Small intestine (tissue), 7 donors: ENCODE data around the gene AFTPH. TPM values are rescaled to one million over a fixed set of nuclear protein-coding genes. Genes with fewer than 3 reads are reported as not detected.

Experiments used
- DNase-seq, 2 donors: peaks; one replicate each; pipeline versions ENCODE4 v3.0.0 to v3.0.0-alpha.2; 2013
- FAIRE-seq: peaks from 2 replicates; lab custom pipeline; 2012; peaks lifted over from hg19 to GRCh38; lab: Jason Lieb, UNC
- H3K27ac ChIP-seq, 3 donors: one replicate each; pipeline ENCODE4 v1.5.1; 2013; ENCODE audit warnings: low read length in 2 of 3, mild to moderate bottlenecking in 2 of 3, control low read depth in 1 of 3, inconsistent platforms in 1 of 3, low read depth in 1 of 3, moderate library complexity in 1 of 3
- H3K27me3 ChIP-seq, 3 donors: one replicate each; pipeline ENCODE4 v1.6.1; 2013; ENCODE audit warnings: low read length in 3 of 3, inconsistent platforms in 1 of 3; ENCODE audit not compliant: control insufficient read depth in 3 of 3, insufficient read depth in 3 of 3
- H3K36me3 ChIP-seq, 3 donors: one replicate each; pipeline ENCODE4 v1.6.1; 2013; ENCODE audit warnings: low read length in 3 of 3, inconsistent platforms in 1 of 3, low read depth in 1 of 3, mild to moderate bottlenecking in 1 of 3, moderate library complexity in 1 of 3; ENCODE audit not compliant: control insufficient read depth in 3 of 3, insufficient read depth in 2 of 3
- H3K4me1 ChIP-seq, 3 donors: one replicate each; pipeline ENCODE4 v1.6.1; 2013; ENCODE audit warnings: low read length in 2 of 3, inconsistent platforms in 1 of 3, low read depth in 1 of 3, mild to moderate bottlenecking in 1 of 3, moderate library complexity in 1 of 3; ENCODE audit not compliant: control insufficient read depth in 3 of 3, insufficient read depth in 2 of 3
- H3K4me3 ChIP-seq, 3 donors: one replicate each; pipeline ENCODE4 v1.5.1; 2013; ENCODE audit warnings: low read length in 3 of 3, control low read depth in 1 of 3, inconsistent platforms in 1 of 3, low read depth in 1 of 3, mild to moderate bottlenecking in 1 of 3, moderate library complexity in 1 of 3
- H3K9me3 ChIP-seq, 2 donors: one replicate each; pipeline ENCODE4 v1.6.1; 2013; ENCODE audit warnings: low read depth in 1 of 2, low read length in 1 of 2; ENCODE audit not compliant: control insufficient read depth in 2 of 2, insufficient read depth in 1 of 2
- WGBS, 3 donors: extraction: QIAGEN DNeasy Blood & Tissue Kit; methylation state at CpG; one replicate each; pipeline ENCODE4 v1.1.7; 2013; 5-methylcytosine and 5-hydroxymethylcytosine counted together
- polyA plus RNA-seq, 4 donors: library from polyadenylated mRNA; stranded (reverse) in 3 of 4; unstranded in 1 of 4; fragments of 200-250 nt in 3 of 4; fragments of 120-200 nt in 1 of 4; gene quantifications; one replicate each; pipeline versions ENCODE4 v1.2.1 to v1.2.3, GENCODE V29; 2013
- donor health status: healthy with polysubstance abuse.
- donor health status: control.
- donor health status: control.
- donor health status: Bipolar disorder and iron deficiency.
- donor health status: healthy.

AFTPH gene
- polyA plus RNA-seq, 4 donors: 27.2 to 51.0 (median 43.6) TPM

GRCh38 chr2:64627860-64628841, 104.0 kb downstream of the AFTPH start:
- Histone ChIP-seq H3K4me1 (no peaks in the 10 kb centered on the region), H3K27me3 (no peaks in the 10 kb centered on the region), H3K36me3 (peaks cover 0 to 16% (median 5%) of the 10 kb centered on the region in 3 donors), H3K9me3 (no peaks in the 10 kb centered on the region), H3K27ac (no peak overlapping the region), H3K4me3 (no peak overlapping the region)
- no peak for FAIRE-seq
- 52 to 76% (median 60%) methylated on average over 14 of the region's 14 CpGs for WGBS, 3 donors
- peak in 1 of 2 donors; percentile 76 for DNase-seq

- 79 to 86% (median 86%) methylated on average over 10 of the region's 10 CpGs for WGBS, 3 donors
- DNase-seq (no peak), FAIRE-seq (no peak)
- H3K4me1 ChIP-seq: no peaks in the 10 kb centered on the region
- H3K27me3 ChIP-seq: no peaks in the 10 kb centered on the region
- H3K27ac ChIP-seq: no peak overlapping the region
- H3K36me3 ChIP-seq: peaks cover 0 to 21% (median 12%) of the 10 kb centered on the region in 3 donors
- no peaks in the 10 kb centered on the region for H3K9me3 ChIP-seq
- H3K4me3 ChIP-seq: no peak overlapping the region
Measured at GRCh38 chr2:64629329-64629781, 105.2 kb downstream of the AFTPH start.

- H3K27me3 ChIP-seq: no peaks in the 10 kb centered on the region
- no peak overlapping the region for H3K4me3 ChIP-seq
- H3K9me3 ChIP-seq: no peaks in the 10 kb centered on the region
- H3K36me3 ChIP-seq: peaks cover 2 to 24% (median 16%) of the 10 kb centered on the region in 3 donors
- DNase-seq: no peak
- no peak for FAIRE-seq
- no peak overlapping the region for H3K27ac ChIP-seq
- WGBS, 3 donors: 87 to 96% (median 91%) methylated on average over 7 of the region's 7 CpGs
- no peaks in the 10 kb centered on the region for H3K4me1 ChIP-seq
Measured at GRCh38 chr2:64629875-64630274, 105.7 kb downstream of the AFTPH start.

- Histone ChIP-seq H3K4me3 (no peak overlapping the region), H3K27ac (no peak overlapping the region), H3K27me3 (no peaks in the 10 kb centered on the region), H3K9me3 (no peaks in the 10 kb centered on the region), H3K36me3 (peaks cover 5 to 26% (median 19%) of the 10 kb centered on the region in 3 donors), H3K4me1 (no peaks in the 10 kb centered on the region)
- no peak for FAIRE-seq
- 90 to 93% (median 92%) methylated on average over 10 of the region's 10 CpGs for WGBS, 3 donors
- no peak for DNase-seq
Measured at GRCh38 chr2:64630752-64631151, 106.6 kb downstream of the AFTPH start.

- no peaks in the 10 kb centered on the region for H3K9me3 ChIP-seq
- peaks cover 9 to 36% (median 22%) of the 10 kb centered on the region in 3 donors for H3K36me3 ChIP-seq
- 88 to 99% (median 96%) methylated on average over 3 of the region's 3 CpGs for WGBS, 3 donors
- H3K4me3 ChIP-seq: no peak overlapping the region
- H3K4me1 ChIP-seq: no peaks in the 10 kb centered on the region
- no peak for FAIRE-seq
- no peaks in the 10 kb centered on the region for H3K27me3 ChIP-seq
- no peak overlapping the region for H3K27ac ChIP-seq
- DNase-seq: no peak
Measured at GRCh38 chr2:64631771-64632170, 107.6 kb downstream of the AFTPH start.

GRCh38 chr2:64632835-64633819, 109.0 kb downstream of the AFTPH start:
- 80 to 90% (median 84%) methylated on average over 9 of the region's 9 CpGs for WGBS, 3 donors
- no peak for FAIRE-seq
- H3K4me3 ChIP-seq: no peak overlapping the region
- no peaks in the 10 kb centered on the region for H3K4me1 ChIP-seq
- no peaks in the 10 kb centered on the region for H3K9me3 ChIP-seq
- no peak overlapping the region for H3K27ac ChIP-seq
- no peaks in the 10 kb centered on the region for H3K27me3 ChIP-seq
- DNase-seq: no peak
- peaks cover 9 to 38% (median 22%) of the 10 kb centered on the region in 3 donors for H3K36me3 ChIP-seq

GRCh38 chr2:64634345-64635267, 110.5 kb downstream of the AFTPH start:
- DNase-seq: no peak
- no peak for FAIRE-seq
- Histone ChIP-seq H3K9me3 (no peaks in the 10 kb centered on the region), H3K27me3 (no peaks in the 10 kb centered on the region), H3K4me3 (no peak overlapping the region), H3K4me1 (no peaks in the 10 kb centered on the region), H3K27ac (no peak overlapping the region), H3K36me3 (peaks cover 9 to 36% (median 22%) of the 10 kb centered on the region in 3 donors)
- 83 to 96% (median 91%) methylated on average over 11 of the region's 11 CpGs for WGBS, 3 donors
